GM19023 (cell line): Measurements from ENCODE around the gene GRK7.
"Not testable (repeated sequence)": the region's sequence is repeated elsewhere in the genome, so short reads cannot be mapped to it uniquely, and the experiment has no call there.

ENCODE experiments used
- ATAC-seq: cut with Tn5 transposase; IDR thresholded peaks from one replicate; pipeline ENCODE4 v1.9.1; 2021; ENCODE audit warnings: mild to moderate bottlenecking, moderate library complexity; ENCODE audit not compliant: unreplicated experiment

Gene GRK7

GRCh38 chr3:141753399-141753798 lies 9.8 kb upstream of the GRK7 start:
- ATAC-seq: no peak

- no peak for ATAC-seq
Observed at GRCh38 chr3:141754032-141754431, 9.2 kb upstream of the GRK7 start.

- not testable (repeated sequence) for ATAC-seq
Observed at GRCh38 chr3:141762552-141762951, 656 bp upstream of the GRK7 start.

- ATAC-seq: no peak
Observed at GRCh38 chr3:141764045-141764444, 837 bp downstream of the GRK7 start.

GRCh38 chr3:141764465-141764864 lies 1.3 kb downstream of the GRK7 start:
- no peak for ATAC-seq

- ATAC-seq: no peak
Observed at GRCh38 chr3:141764986-141765385, 1.8 kb downstream of the GRK7 start.

- no peak for ATAC-seq
Observed at GRCh38 chr3:141767066-141767465, 3.9 kb downstream of the GRK7 start.

GRCh38 chr3:141769221-141769894 lies 6.2 kb downstream of the GRK7 start:
- no peak for ATAC-seq

- no peak for ATAC-seq
Observed at GRCh38 chr3:141773676-141774075, 10.5 kb downstream of the GRK7 start.

- ATAC-seq: no peak
Observed at GRCh38 chr3:141776376-141776775, 13.2 kb downstream of the GRK7 start.

- ATAC-seq: no peak
Observed at GRCh38 chr3:141776885-141777284, 13.7 kb downstream of the GRK7 start.

GRCh38 chr3:141777957-141778813 lies 15.0 kb downstream of the GRK7 start:
- no peak for ATAC-seq

GRCh38 chr3:141779667-141780066 lies 16.5 kb downstream of the GRK7 start:
- ATAC-seq: no peak

- no peak for ATAC-seq
Observed at GRCh38 chr3:141782386-141782932, 19.3 kb downstream of the GRK7 start.

- ATAC-seq: no peak
Observed at GRCh38 chr3:141783632-141784031, 20.4 kb downstream of the GRK7 start.

- ATAC-seq: no peak
Observed at GRCh38 chr3:141784096-141784495, 20.9 kb downstream of the GRK7 start.

GRCh38 chr3:141784531-141784930 lies 21.3 kb downstream of the GRK7 start:
- no peak for ATAC-seq

- ATAC-seq: no peak
Observed at GRCh38 chr3:141788149-141788548, 24.9 kb downstream of the GRK7 start.

GRCh38 chr3:141788750-141789149 lies 25.5 kb downstream of the GRK7 start:
- ATAC-seq: not testable (repeated sequence)

GRCh38 chr3:141789281-141789680 lies 26.1 kb downstream of the GRK7 start:
- no peak for ATAC-seq

- no peak for ATAC-seq
Observed at GRCh38 chr3:141790171-141790570, 27.0 kb downstream of the GRK7 start.

GRCh38 chr3:141792495-141792894 lies 29.3 kb downstream of the GRK7 start:
- ATAC-seq: no peak
